Measurements from ENCODE around the gene SIMC1. TPM values are rescaled to one million over a fixed set of nuclear protein-coding genes. Genes with fewer than 3 reads are reported as not detected.

The SIMC1 gene
- total RNA-seq, 1 experiment from 2014 or later = 17.9 TPM

DNA sequence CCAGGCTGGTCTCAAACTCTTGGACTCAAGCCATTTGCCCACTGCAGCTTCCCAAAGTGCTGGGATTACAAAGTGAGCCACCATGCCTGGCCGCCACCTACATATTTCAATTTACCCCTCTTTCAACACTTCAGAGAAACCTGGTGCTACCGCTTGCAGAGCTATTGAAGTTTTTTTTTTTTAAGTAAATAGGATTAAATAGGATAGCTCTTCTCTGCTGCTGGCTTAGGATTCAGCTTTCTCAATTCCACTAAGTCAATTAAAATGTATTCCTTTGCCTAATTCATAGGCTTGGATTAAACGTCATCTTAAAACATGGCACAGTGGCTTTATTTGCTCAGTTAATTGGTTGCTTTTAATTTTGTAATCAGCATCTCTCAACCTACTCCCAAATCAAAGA is 82.4 kb downstream of the SIMC1 start (continued):
- TF ChIP-seq, protein P1, sequence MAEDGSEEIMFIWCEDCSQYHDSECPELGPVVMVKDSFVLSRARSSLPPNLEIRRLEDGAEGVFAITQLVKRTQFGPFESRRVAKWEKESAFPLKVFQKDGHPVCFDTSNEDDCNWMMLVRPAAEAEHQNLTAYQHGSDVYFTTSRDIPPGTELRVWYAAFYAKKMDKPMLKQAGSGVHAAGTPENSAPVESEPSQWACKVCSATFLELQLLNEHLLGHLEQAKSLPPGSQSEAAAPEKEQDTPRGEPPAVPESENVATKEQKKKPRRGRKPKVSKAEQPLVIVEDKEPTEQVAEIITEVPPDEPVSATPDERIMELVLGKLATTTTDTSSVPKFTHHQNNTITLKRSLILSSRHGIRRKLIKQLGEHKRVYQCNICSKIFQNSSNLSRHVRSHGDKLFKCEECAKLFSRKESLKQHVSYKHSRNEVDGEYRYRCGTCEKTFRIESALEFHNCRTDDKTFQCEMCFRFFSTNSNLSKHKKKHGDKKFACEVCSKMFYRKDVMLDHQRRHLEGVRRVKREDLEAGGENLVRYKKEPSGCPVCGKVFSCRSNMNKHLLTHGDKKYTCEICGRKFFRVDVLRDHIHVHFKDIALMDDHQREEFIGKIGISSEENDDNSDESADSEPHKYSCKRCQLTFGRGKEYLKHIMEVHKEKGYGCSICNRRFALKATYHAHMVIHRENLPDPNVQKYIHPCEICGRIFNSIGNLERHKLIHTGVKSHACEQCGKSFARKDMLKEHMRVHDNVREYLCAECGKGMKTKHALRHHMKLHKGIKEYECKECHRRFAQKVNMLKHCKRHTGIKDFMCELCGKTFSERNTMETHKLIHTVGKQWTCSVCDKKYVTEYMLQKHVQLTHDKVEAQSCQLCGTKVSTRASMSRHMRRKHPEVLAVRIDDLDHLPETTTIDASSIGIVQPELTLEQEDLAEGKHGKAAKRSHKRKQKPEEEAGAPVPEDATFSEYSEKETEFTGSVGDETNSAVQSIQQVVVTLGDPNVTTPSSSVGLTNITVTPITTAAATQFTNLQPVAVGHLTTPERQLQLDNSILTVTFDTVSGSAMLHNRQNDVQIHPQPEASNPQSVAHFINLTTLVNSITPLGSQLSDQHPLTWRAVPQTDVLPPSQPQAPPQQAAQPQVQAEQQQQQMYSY (CRISPR knock-in tag; IDR thresholded peaks at IDR 0.05) = no peak
- TF ChIP-seq, protein P2, sequence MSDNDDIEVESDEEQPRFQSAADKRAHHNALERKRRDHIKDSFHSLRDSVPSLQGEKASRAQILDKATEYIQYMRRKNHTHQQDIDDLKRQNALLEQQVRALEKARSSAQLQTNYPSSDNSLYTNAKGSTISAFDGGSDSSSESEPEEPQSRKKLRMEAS (CRISPR knock-in tag; IDR thresholded peaks at IDR 0.05) = no peak
- TF ChIP-seq ZNF317 (CRISPR knock-in tag; IDR thresholded peaks at IDR 0.05; ENCODE audit: borderline replicate concordance, low read depth) (no peak), MYBL2 (CRISPR knock-in tag; IDR thresholded peaks at IDR 0.05) (no peak), CBFB (CRISPR knock-in tag; IDR thresholded peaks at IDR 0.05; ENCODE audit: low read depth) (no peak), FOXK1 (CRISPR knock-in tag; IDR thresholded peaks at IDR 0.05) (no peak)
- TF ChIP-seq, protein P3, sequence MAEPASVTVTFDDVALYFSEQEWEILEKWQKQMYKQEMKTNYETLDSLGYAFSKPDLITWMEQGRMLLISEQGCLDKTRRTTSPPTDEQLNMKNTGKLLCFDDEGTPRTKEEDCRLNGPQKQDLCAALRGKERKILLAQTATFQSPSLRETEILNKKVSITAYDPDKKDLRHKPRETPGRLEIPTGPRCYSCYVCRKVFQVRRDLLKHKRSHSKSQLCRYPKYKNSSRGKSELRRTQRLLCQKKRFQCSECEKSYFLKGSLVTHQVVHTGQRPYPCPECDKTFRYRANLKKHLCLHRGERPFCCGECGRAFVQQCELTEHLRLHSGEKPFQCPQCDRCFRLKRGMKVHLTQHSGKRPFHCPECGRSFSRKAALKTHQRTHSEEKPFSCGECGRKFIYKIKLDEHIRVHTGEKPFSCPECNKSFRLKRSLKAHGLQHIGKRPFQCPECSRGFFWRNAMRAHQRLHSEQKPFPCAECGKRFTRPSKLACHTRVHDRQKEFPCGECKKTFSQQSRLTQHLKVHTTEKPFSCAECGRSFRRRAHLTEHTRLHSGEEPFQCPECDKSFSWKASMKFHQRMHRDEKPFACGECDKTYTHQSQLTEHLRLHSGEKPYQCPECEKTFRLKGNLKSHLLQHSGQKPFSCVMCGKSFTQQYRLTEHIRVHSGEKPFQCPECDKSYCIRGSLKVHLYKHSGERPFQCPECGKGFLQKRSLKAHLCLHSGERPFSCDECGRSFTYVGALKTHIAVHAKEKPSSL (CRISPR knock-in tag; conservative IDR thresholded peaks at IDR 0.05) = no peak
- TF ChIP-seq, protein P4, sequence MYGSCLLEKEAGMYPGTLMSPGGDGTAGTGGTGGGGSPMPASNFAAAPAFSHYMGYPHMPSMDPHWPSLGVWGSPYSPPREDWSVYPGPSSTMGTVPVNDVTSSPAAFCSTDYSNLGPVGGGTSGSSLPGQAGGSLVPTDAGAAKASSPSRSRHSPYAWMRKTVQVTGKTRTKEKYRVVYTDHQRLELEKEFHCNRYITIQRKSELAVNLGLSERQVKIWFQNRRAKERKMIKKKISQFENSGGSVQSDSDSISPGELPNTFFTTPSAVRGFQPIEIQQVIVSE (CRISPR knock-in tag; IDR thresholded peaks at IDR 0.05; ENCODE audit: borderline replicate concordance) = no peak
- TF ChIP-seq, protein P5, sequence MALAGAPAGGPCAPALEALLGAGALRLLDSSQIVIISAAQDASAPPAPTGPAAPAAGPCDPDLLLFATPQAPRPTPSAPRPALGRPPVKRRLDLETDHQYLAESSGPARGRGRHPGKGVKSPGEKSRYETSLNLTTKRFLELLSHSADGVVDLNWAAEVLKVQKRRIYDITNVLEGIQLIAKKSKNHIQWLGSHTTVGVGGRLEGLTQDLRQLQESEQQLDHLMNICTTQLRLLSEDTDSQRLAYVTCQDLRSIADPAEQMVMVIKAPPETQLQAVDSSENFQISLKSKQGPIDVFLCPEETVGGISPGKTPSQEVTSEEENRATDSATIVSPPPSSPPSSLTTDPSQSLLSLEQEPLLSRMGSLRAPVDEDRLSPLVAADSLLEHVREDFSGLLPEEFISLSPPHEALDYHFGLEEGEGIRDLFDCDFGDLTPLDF (CRISPR knock-in tag; IDR thresholded peaks at IDR 0.05) = no peak

DNA sequence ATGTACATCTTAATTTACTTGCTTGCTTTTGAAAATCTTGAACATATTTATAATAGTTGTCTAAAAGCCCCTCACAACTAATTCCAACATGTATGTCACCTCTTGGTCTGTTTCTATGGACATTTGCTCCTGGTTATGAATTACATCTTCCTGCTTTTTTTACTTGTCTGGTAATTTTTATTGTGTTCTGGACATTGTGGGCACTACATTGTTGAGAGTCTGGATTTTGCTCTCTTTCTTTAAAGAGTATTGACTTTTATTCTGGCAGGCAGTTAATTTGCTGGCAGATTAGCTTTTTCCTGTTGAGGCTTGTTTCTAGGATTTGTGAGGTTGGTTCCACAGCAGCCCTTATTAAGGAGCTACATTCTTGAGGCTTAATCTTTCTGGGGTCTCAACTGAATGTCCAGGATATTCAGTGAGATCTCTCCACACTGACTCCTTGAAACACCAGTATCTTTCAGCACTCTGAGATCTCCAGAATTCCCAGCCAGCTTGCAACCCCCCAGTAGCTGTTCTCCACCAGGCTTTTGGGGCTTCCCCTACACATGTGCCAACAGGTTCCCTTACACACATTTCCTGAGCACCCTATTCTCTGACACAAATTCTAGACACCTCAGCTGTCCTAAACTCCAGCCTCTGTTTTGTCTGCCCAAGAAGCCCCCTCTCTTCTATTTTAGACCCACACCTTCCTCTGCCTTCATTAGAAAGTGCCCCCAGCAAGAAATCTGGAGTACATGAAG is 96.0 kb downstream of the SIMC1 start:
- H3K27ac Mint-ChIP-seq = no peak overlapping the region
- POLR2A ChIA-PET = no interaction called here
- ATAC-seq (no peak), DNase-seq (ENCODE audit: low spot score) (no peak)
- H3K4me1 Mint-ChIP-seq = no peaks in the 10 kb centered on the region
- peaks cover 23% of the 10 kb centered on the region for H3K36me3 Mint-ChIP-seq
- no peak overlapping the region for H3K4me3 Mint-ChIP-seq
- no peaks in the 10 kb centered on the region for H3K27me3 Mint-ChIP-seq (ENCODE audit: low read depth)
- CTCF ChIA-PET = no interaction called here
- H3K9me3 Mint-ChIP-seq = peaks cover 7% of the 10 kb centered on the region; the same call in 1 of the 2 replicates
- TF ChIP-seq JUN (CRISPR knock-in tag; IDR thresholded peaks at IDR 0.05) (no peak), JAZF1 (CRISPR knock-in tag; IDR thresholded peaks at IDR 0.05) (no peak), NR2C2 (CRISPR knock-in tag; IDR thresholded peaks at IDR 0.05) (no peak), NR1H2 (CRISPR knock-in tag; IDR thresholded peaks at IDR 0.05) (no peak), TEAD4 (CRISPR knock-in tag; IDR thresholded peaks at IDR 0.05) (no peak), ETV6 (CRISPR knock-in tag; IDR thresholded peaks at IDR 0.05) (no peak)
- TF ChIP-seq, protein P6, sequence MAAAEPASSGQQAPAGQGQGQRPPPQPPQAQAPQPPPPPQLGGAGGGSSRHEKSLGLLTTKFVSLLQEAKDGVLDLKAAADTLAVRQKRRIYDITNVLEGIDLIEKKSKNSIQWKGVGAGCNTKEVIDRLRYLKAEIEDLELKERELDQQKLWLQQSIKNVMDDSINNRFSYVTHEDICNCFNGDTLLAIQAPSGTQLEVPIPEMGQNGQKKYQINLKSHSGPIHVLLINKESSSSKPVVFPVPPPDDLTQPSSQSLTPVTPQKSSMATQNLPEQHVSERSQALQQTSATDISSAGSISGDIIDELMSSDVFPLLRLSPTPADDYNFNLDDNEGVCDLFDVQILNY (CRISPR knock-in tag; IDR thresholded peaks at IDR 0.05) = no peak
- TF ChIP-seq, protein P7, sequence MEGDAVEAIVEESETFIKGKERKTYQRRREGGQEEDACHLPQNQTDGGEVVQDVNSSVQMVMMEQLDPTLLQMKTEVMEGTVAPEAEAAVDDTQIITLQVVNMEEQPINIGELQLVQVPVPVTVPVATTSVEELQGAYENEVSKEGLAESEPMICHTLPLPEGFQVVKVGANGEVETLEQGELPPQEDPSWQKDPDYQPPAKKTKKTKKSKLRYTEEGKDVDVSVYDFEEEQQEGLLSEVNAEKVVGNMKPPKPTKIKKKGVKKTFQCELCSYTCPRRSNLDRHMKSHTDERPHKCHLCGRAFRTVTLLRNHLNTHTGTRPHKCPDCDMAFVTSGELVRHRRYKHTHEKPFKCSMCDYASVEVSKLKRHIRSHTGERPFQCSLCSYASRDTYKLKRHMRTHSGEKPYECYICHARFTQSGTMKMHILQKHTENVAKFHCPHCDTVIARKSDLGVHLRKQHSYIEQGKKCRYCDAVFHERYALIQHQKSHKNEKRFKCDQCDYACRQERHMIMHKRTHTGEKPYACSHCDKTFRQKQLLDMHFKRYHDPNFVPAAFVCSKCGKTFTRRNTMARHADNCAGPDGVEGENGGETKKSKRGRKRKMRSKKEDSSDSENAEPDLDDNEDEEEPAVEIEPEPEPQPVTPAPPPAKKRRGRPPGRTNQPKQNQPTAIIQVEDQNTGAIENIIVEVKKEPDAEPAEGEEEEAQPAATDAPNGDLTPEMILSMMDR (IDR thresholded peaks at IDR 0.05) = no peak
- TF ChIP-seq, protein P8, sequence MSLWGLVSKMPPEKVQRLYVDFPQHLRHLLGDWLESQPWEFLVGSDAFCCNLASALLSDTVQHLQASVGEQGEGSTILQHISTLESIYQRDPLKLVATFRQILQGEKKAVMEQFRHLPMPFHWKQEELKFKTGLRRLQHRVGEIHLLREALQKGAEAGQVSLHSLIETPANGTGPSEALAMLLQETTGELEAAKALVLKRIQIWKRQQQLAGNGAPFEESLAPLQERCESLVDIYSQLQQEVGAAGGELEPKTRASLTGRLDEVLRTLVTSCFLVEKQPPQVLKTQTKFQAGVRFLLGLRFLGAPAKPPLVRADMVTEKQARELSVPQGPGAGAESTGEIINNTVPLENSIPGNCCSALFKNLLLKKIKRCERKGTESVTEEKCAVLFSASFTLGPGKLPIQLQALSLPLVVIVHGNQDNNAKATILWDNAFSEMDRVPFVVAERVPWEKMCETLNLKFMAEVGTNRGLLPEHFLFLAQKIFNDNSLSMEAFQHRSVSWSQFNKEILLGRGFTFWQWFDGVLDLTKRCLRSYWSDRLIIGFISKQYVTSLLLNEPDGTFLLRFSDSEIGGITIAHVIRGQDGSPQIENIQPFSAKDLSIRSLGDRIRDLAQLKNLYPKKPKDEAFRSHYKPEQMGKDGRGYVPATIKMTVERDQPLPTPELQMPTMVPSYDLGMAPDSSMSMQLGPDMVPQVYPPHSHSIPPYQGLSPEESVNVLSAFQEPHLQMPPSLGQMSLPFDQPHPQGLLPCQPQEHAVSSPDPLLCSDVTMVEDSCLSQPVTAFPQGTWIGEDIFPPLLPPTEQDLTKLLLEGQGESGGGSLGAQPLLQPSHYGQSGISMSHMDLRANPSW (CRISPR knock-in tag; conservative IDR thresholded peaks at IDR 0.05; ENCODE audit: low read depth) = no peak
- TF ChIP-seq, protein P9, sequence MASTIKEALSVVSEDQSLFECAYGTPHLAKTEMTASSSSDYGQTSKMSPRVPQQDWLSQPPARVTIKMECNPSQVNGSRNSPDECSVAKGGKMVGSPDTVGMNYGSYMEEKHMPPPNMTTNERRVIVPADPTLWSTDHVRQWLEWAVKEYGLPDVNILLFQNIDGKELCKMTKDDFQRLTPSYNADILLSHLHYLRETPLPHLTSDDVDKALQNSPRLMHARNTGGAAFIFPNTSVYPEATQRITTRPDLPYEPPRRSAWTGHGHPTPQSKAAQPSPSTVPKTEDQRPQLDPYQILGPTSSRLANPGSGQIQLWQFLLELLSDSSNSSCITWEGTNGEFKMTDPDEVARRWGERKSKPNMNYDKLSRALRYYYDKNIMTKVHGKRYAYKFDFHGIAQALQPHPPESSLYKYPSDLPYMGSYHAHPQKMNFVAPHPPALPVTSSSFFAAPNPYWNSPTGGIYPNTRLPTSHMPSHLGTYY (CRISPR knock-in tag; IDR thresholded peaks at IDR 0.05) = no peak
- TF ChIP-seq, protein P10, sequence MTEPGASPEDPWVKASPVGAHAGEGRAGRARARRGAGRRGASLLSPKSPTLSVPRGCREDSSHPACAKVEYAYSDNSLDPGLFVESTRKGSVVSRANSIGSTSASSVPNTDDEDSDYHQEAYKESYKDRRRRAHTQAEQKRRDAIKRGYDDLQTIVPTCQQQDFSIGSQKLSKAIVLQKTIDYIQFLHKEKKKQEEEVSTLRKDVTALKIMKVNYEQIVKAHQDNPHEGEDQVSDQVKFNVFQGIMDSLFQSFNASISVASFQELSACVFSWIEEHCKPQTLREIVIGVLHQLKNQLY (CRISPR knock-in tag; IDR thresholded peaks at IDR 0.05) = no peak
